GM12878 (cell line): ENCODE results near the gene C1orf232. TPM values are rescaled to one million over a fixed set of nuclear protein-coding genes. Genes with fewer than 3 reads are reported as not detected.

Experiments used
- ATAC-seq: fragments of 200-7000 bp; cut with Tn5 transposase; 3 replicates; pipeline ENCODE4 v1.9.1; 2020; ENCODE audit warnings: mild to moderate bottlenecking, moderate library complexity
- BruUV-seq: library from RNA; stranded (reverse); fragments of 400-500 nt; replicated peaks from 2 replicates; lab custom pipeline; 2021; lab: Mats Ljungman, UMichigan
- CTCF ChIA-PET: fragments of 300-600 bp; sonication (Branson Sonifier 250); formaldehyde crosslinking; extraction: SDS; loops from one replicate; lab custom pipeline; 2021; ENCODE audit warnings: inconsistent platforms; lab: Yijun Ruan, JAX
- POLR2A ChIA-PET: fragments of 350-600 bp; formaldehyde crosslinking; extraction: SDS; loops from one replicate; lab custom pipeline; 2021; ENCODE audit warnings: inconsistent platforms; lab: Charles Lee
- RAD21 ChIA-PET: fragments of 300-600 bp; sonication (Branson Sonifier 250); formaldehyde crosslinking; loops from one replicate; lab custom pipeline; 2023; ENCODE audit warnings: antibody characterized with exemption; ENCODE audit not compliant: unreplicated experiment; lab: Charles Lee
- SMC1A ChIA-PET: fragments of 300-600 bp; sonication (Branson Sonifier 250); formaldehyde crosslinking; loops from one replicate; lab custom pipeline; 2023; ENCODE audit not compliant: unreplicated experiment, uncharacterized antibody; lab: Charles Lee
- DNase-seq: peaks from one replicate; pipeline ENCODE4 v3.0.0-alpha.2; 2011; ENCODE audit warnings: low read depth, low spot score
- FAIRE-seq: peaks from 3 replicates; lab custom pipeline; 2011; peaks lifted over from hg19 to GRCh38; lab: Jason Lieb, UNC
- H2AFZ ChIP-seq: 2 replicates; pipeline ENCODE4 v1.6.0; 2011; ENCODE audit warnings: low read depth, low read length, control low read depth; ENCODE audit not compliant: control insufficient read depth
- H3K27ac ChIP-seq: 2 replicates; pipeline ENCODE4 v1.5.1; 2011; ENCODE audit warnings: control low read depth; ENCODE audit not compliant: control insufficient read depth, insufficient read depth
- H3K27me3 ChIP-seq, 2 experiments: replicated peaks in 1 of 2; 2 replicates each; pipeline versions ENCODE4 v1.6.0 to v1.6.1; 2011; ENCODE audit warnings: low read length in 1 of 2; ENCODE audit not compliant: control insufficient read depth in 2 of 2, insufficient read depth in 2 of 2
- H3K36me3 ChIP-seq, 2 experiments: 2 replicates each; pipeline ENCODE4 v1.5.1; 2011; ENCODE audit warnings: low read length in 1 of 2; ENCODE audit not compliant: control insufficient read depth in 2 of 2, insufficient read depth in 2 of 2
- H3K4me1 ChIP-seq: 2 replicates; pipeline ENCODE4 v1.6.1; 2011; ENCODE audit warnings: mild to moderate bottlenecking, low read length, moderate library complexity, mixed read lengths; ENCODE audit not compliant: control insufficient read depth, insufficient read depth
- H3K4me2 ChIP-seq: 2 replicates; pipeline ENCODE4 v1.6.0; 2011; ENCODE audit warnings: control low read depth; ENCODE audit not compliant: control insufficient read depth, insufficient read depth
- H3K4me3 ChIP-seq: fragments of 200-600 bp; sonication (generic); 2 replicates; pipeline ENCODE4 v1.5.1; 2016
- H3K79me2 ChIP-seq: 2 replicates; pipeline ENCODE4 v1.6.0; 2011; ENCODE audit warnings: low read length; ENCODE audit not compliant: control insufficient read depth, insufficient read depth
- H3K9ac ChIP-seq: 2 replicates; pipeline ENCODE4 v1.8.0; 2011; ENCODE audit warnings: low read length, control low read depth, mixed read lengths; ENCODE audit not compliant: control insufficient read depth, insufficient read depth
- H3K9me3 ChIP-seq: replicated peaks from 3 replicates; pipeline ENCODE4 v1.5.1; 2011; ENCODE audit warnings: mild to moderate bottlenecking, low read length; ENCODE audit not compliant: control insufficient read depth, insufficient read depth
- H4K20me1 ChIP-seq: 2 replicates; pipeline ENCODE4 v1.6.0; 2011; ENCODE audit not compliant: control insufficient read depth, insufficient read depth
- ATF2 ChIP-seq: IDR thresholded peaks from 2 replicates; pipeline ENCODE4 v1.6.1; 2012; ENCODE audit warnings: low read length, inconsistent platforms
- ATF7 ChIP-seq: fragments of 450-650 bp; IDR thresholded peaks from 2 replicates; pipeline ENCODE4 v1.6.1; 2016; ENCODE audit warnings: low read depth, mild to moderate bottlenecking
- BCL11A ChIP-seq: IDR thresholded peaks from 2 replicates; pipeline ENCODE4 v1.6.1; 2011; ENCODE audit warnings: low read depth, low read length
- BCL3 ChIP-seq: IDR thresholded peaks from 2 replicates; pipeline ENCODE4 v1.6.1; 2011; ENCODE audit warnings: borderline replicate concordance, low read depth, mild to moderate bottlenecking, moderate library complexity, low read length; ENCODE audit not compliant: insufficient read depth, poor library complexity, severe bottlenecking
- CHD1 ChIP-seq: IDR thresholded peaks from 2 replicates; pipeline ENCODE4 v1.6.1; 2012; ENCODE audit warnings: low read depth, low read length, improper control_type of control experiment
- E2F8 ChIP-seq: fragments of 450-650 bp; IDR thresholded peaks from 2 replicates; pipeline ENCODE4 v1.6.1; 2018; ENCODE audit warnings: mild to moderate bottlenecking, low read depth, moderate library complexity; ENCODE audit not compliant: partially characterized antibody
- EZH2 ChIP-seq: IDR thresholded peaks from 2 replicates; pipeline ENCODE4 v1.6.1; 2012; ENCODE audit warnings: low read depth, mild to moderate bottlenecking, control low read depth, inconsistent platforms, low read length, borderline replicate concordance; ENCODE audit not compliant: control insufficient read depth
- HDGF ChIP-seq: fragments of 450-650 bp; IDR thresholded peaks from 2 replicates; pipeline ENCODE4 v1.6.1; 2016; ENCODE audit warnings: antibody characterized with exemption
- NFYA ChIP-seq: IDR thresholded peaks from 2 replicates; pipeline ENCODE4 v1.6.1; 2011; ENCODE audit warnings: low read depth, mild to moderate bottlenecking, low read length, improper control_type of control experiment, borderline replicate concordance
- NR2F1 ChIP-seq: fragments of 450-650 bp; conservative IDR thresholded peaks from 2 replicates; pipeline ENCODE4 v1.6.1; 2017; ENCODE audit warnings: mild to moderate bottlenecking
- TCF12 ChIP-seq: IDR thresholded peaks from 2 replicates; pipeline ENCODE4 v1.6.1; 2011; ENCODE audit warnings: low read depth, mild to moderate bottlenecking, low read length
- ZBTB40 ChIP-seq: fragments of 450-650 bp; IDR thresholded peaks from 2 replicates; pipeline ENCODE4 v1.6.1; 2016; ENCODE audit warnings: mild to moderate bottlenecking, moderate library complexity, borderline replicate concordance
- WGBS: methylation state at CpG from one replicate; pipeline ENCODE4 v1.1.6; 2016; ENCODE audit warnings: low lambda C conversion rate; ENCODE audit not compliant: insufficient replicate concordance, insufficient coverage; ENCODE audit errors: missing lambda C conversion rate; 5-methylcytosine and 5-hydroxymethylcytosine counted together
- in situ Hi-C: fragments of 300-500 bp; cut with MboI; formaldehyde crosslinking; loops from 9 replicates; pipeline ENCODE4 v1.14.3; 2018; ENCODE audit warnings: mixed read lengths
- intact Hi-C: fragments of 100-400 bp; cut with micrococcal nuclease; formaldehyde crosslinking; loops from one replicate; pipeline ENCODE4 v1.14.2; 2022; ENCODE audit not compliant: unreplicated experiment
- polyA plus RNA-seq, 11 experiments: library from polyadenylated mRNA; depleted of rRNA in 4 of 11; unstranded in 6 of 11; stranded (reverse) in 5 of 11; fragments of >200 nt; fragmentation: Nextera tagmentation in 4 of 11; fragmentation: Illumina TruSeq in 1 of 11; extraction: Ambion mirVana in 4 of 11; extraction: Trizol in 1 of 11; gene quantifications; 1 replicate in 1 of 11; 2 replicates in 10 of 11; pipeline versions ENCODE4 v1.2.1 to v1.2.3, GENCODE V29; 2011 to 2016; ENCODE audit warnings: inconsistent platforms in 2 of 11, missing spikeins in 2 of 11, low read depth in 1 of 11
- total RNA-seq, 4 experiments: library from RNA; depleted of rRNA in 3 of 4; stranded (reverse); fragments of >200 nt in 3 of 4; fragmentation: Illumina TruSeq in 1 of 4; extraction: Trizol in 1 of 4; gene quantifications; 2 replicates each; pipeline versions ENCODE4 v1.2.1 to v1.2.3, GENCODE V29; 2013 to 2021

Gene C1orf232
- total and polyA plus RNA-seq, 10 of the 15 experiments (the other 5 are each of a cell fraction or from before 2014, with no cell fraction given): not detected

- Histone ChIP-seq H3K36me3 (no peaks in the 10 kb centered on the region), H4K20me1 (no peaks in the 10 kb centered on the region), H3K4me2 (no peak overlapping the region), H3K4me1 (no peaks in the 10 kb centered on the region), H3K9ac (no peak overlapping the region), H3K79me2 (no peaks in the 10 kb centered on the region), H3K9me3 (no peaks in the 10 kb centered on the region), H3K4me3 (no peak overlapping the region), H3K27me3 (peaks cover 1 to 9% of the 10 kb centered on the region in 2 experiments), H2AFZ (no peak overlapping the region), H3K27ac (no peak overlapping the region)
- intact Hi-C loops (no loop called here), in situ Hi-C loops (no loop called here)
- ChIA-PET POLR2A (no interaction called here), SMC1A (interaction anchor here (1.3 kb wide), 1 partner anchor 9 kb away, joined by 5 read pairs; no protein-coding TSS in a partner anchor), RAD21 (interaction anchor here (1.9 kb wide), 1 partner anchor 9 kb away, joined by 6 read pairs; no protein-coding TSS in a partner anchor), CTCF (interaction anchor here (0.6 to 4.8 kb wide), 3 partner anchors 9 to 52 kb away, joined by 3 to 24 read pairs (median 5); no protein-coding TSS in a partner anchor)
- DNase-seq (no peak), FAIRE-seq (no peak), ATAC-seq (no peak)
- 19% methylated on average over 5 of the region's 5 CpGs for WGBS
- no TSS peak for BruUV-seq
- TF ChIP-seq ATF7: no peak
- TF ChIP-seq BCL11A: no peak
- no peak for TF ChIP-seq NR2F1
- TF ChIP-seq CHD1: no peak
- no peak for TF ChIP-seq TCF12
- no peak for TF ChIP-seq NFYA
- TF ChIP-seq EZH2: no peak
- TF ChIP-seq ATF2: no peak
- no peak for TF ChIP-seq E2F8
- no peak for TF ChIP-seq ZBTB40
- TF ChIP-seq BCL3: no peak
- TF ChIP-seq HDGF: no peak
These were observed 14.7 kb downstream of the C1orf232 start for GRCh38 chr1:26153966-26154532.
